Left renal cortex interstitium (tissue), 4 donors: ENCODE measurements around the gene SPATA13. TPM values are rescaled to one million over a fixed set of nuclear protein-coding genes. Genes with fewer than 3 reads are reported as not detected.
"Not testable (repeated sequence)": the region's sequence is repeated elsewhere in the genome, so short reads cannot be mapped to it uniquely, and the experiment has no call there.

Source experiments
- DNase-seq, 4 donors: peaks; one replicate each; pipeline ENCODE4 v3.0.0-alpha.2; 2013; ENCODE audit warnings: low read depth in 4 of 4, low spot score in 2 of 4, missing footprints in 1 of 4
- polyA plus RNA-seq, 4 donors: library from polyadenylated mRNA; unstranded; fragments of 120-200 nt; gene quantifications; one replicate each; pipeline ENCODE4 v1.2.1, GENCODE V29; 2013; ENCODE audit not compliant: insufficient read length in 4 of 4

The SPATA13 gene
- polyA plus RNA-seq, 4 donors, result 44.4 to 67.6 (median 56.7) TPM

DNA sequence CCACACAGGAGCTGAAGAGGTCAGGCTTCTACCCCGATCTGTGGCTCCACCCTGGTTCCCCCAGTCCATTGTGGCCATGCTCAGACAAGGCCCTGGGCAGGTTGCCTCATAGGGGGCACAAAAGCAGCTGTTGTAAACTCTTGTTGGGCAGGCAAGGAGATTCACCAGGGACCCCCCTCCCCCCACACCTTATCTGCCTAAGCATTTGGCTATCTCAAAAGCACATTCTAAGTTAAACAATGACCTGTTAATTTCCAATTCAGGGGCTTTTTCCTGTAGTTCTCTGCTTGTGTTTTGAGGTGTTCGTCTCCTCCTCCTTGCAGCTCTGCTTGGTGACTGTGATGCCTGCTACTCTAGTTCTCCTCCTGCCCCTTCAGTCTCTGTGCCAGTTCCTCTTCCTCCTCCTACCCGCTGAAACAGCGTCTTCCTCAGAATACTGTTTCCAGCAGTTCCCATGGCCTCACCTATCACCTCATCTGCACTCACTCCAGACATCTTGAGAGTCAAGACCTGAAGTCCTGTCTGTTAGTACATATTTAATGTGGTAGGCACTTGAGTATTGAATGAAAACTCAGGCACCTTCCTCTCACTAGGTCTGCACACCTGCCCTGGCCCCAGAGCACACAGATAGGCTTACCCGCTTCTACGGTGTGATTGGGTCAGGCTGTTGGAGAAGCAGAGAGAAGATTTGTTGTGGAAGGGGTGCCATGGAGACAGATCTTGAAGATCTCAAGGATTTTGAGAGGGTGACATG, 31.7 kb downstream of the SPATA13 start:
- DNase-seq, result no peak

DNA sequence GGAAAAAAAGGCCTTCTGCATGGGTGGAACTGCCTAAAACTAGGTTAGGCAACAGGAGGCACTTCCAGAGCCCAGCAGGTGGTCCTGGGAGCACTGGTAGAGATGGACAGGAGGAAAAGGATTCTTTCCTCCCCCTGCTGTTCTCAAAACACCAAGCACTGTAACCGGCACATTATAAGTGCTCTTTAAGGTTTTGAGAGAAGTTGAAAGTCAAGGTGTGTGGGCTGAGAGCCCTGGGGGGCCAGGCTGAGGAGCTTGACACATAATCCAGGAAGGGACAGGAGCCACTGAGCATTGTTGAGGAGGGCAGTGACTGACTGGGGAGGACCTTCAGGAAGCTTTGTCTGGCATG, 32.3 kb downstream of the SPATA13 start:
- DNase-seq, result no peak

DNA sequence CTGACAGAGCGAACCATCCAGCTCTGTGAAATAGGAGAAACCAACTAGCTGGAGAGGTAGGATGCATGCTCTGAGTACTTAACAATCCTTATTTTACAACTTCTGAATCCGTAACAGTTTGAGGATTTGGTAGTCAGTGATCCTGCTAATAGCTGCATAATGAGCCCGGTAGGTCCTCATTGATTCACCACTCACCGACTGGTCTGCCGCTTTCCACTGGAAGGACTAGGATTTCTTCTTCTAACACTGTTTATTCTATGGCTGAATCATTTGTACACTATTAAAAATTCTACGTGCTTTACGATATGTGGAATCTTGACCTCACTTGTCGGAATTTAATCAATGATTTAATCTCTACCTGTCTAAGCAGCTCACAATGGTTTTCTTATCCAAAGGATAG, 33.9 kb downstream of the SPATA13 start:
- DNase-seq, result no peak

DNA sequence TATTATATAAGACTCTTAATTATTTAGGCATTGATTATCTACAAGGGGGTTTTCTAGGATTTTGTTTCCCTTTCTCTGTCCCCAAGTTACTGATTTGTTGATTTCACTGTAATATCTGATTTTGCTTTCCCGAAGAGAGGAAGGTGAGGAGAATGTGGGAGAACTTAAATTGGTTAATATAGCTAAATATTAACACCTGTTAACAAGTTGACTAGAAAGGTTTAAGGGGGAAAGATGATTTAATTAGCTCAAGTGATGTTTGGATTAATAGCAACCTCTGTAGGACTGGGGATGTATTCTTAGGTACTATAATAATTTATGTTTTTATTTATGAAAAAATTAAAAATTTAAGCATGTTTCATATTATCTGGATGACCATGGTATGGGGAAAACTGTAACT, 35.1 kb downstream of the SPATA13 start:
- no peak for DNase-seq

DNA sequence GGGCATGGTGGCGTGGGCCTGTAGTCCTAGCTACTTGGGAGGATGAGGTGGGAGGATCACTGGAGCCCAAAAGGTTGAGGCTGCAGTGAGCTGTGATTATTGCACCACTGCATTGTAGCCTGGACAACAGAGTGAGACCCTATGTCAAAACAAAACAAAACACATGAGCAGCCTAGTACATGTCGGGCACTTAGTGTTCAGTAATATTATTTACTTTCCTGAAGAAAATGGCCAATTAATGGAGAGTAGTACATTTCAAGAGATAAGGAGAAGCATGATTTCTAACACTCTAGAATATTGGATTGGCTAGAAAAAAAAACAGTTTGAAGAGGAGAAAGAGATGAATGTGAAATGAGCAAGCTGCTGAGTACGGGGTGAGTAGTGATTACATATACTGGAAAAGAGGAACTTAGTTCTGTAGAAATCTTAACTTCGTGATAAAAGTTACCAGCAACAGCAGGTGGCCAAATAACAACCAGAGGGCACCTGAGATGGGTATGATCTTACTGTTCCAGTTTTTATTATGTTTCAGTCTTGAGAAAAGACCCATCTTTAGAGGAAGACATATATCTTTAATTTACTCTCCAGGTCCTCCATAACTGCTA, 36.2 kb downstream of the SPATA13 start:
- no peak for DNase-seq

DNA sequence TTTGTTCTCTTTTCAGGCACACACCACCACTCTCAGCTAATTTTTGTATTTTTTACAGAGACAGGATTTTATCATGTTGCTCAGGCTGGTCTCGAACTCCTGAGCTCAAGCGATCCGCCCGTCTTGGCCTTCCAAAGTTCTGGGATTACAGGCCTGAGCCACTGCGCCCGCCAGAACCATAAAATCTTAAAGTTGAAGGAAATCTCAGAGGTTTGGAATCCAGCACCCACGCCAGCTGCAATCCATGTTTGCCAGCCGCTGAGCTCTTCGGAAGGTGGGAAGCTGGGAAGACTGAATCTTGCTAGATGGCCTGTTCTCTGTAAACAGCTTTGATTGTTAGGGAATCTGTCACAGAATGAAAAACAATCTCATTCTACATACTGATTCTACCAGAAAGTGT, 38.5 kb downstream of the SPATA13 start:
- DNase-seq, result no peak

DNA sequence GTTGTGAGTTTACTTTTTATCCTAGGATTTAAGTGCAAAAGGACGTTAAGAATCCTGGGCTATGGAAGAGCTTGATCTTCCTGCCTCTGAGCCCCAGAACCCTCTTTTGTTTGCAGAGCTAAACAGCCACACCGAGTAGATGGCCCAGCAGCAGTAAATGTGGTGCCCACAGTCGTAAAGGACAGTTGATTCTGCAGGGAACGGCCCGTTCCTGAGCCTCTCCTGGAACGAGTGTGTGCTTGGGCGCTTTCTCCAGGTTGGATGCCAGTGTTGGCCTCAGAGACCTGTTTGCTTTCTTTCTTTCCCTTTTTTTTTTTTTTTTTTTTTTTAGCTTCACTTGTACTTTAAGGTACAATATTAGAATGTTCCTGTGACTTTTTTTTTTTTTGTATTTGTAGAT, 41.7 kb downstream of the SPATA13 start:
- DNase-seq, result no peak

DNA sequence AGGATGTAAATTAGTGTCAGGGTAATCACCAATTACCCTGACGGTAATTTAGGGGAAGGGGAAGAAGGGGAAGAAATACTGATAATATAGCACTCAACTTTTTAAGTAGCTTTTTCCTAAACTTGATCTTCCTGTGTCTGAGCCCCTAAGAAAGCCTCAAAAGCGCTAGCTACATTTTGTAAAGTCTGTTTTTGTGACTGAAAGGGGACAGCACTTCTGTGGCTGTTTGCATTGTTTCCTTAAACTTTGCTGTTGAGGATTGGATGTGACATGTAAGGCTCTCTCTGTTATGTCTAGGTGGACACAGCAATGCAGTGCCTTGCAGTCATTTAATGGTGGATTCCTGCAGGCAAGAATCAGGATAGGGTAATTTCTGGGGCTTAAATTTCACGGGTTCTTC, 42.8 kb downstream of the SPATA13 start:
- no peak for DNase-seq

DNA sequence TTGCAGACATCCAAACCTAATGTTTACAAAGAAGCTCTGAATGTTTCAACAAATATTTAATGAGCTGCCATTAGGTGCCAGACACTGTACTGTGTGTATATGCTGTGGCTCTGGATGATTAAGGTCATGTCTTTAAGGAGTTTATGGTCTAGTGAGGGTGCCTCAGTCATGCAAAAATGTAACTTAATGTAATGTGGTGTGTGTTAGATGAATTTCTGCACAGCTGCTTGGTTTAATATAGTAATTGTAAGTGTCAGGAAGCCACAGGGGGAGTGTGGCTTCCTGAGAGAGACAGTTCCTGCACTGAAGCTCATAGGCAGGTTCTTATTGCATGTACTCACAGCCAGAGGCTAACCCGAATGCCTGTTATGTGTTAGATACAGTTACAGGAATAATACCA, 43.3 kb downstream of the SPATA13 start:
- no peak for DNase-seq

DNA sequence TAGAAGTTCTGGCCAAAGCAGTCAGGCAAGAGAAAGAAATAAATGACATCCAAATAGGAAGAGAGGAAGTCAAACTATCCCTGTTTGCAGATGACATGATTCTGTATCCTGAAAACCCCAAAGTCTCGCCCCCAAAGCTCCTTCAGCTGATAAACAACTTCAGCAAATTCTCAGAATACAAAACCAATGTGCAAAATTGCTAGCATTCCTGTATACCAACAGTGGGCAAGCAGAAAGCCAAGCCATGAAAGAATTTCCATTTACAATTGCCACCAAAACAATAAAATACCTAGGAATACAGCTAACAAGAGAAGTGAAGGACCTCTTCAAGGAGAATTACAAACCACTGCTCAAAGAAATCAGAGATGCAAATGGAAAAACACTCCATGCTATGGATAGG, 44.6 kb downstream of the SPATA13 start:
- not testable (repeated sequence) for DNase-seq

DNA sequence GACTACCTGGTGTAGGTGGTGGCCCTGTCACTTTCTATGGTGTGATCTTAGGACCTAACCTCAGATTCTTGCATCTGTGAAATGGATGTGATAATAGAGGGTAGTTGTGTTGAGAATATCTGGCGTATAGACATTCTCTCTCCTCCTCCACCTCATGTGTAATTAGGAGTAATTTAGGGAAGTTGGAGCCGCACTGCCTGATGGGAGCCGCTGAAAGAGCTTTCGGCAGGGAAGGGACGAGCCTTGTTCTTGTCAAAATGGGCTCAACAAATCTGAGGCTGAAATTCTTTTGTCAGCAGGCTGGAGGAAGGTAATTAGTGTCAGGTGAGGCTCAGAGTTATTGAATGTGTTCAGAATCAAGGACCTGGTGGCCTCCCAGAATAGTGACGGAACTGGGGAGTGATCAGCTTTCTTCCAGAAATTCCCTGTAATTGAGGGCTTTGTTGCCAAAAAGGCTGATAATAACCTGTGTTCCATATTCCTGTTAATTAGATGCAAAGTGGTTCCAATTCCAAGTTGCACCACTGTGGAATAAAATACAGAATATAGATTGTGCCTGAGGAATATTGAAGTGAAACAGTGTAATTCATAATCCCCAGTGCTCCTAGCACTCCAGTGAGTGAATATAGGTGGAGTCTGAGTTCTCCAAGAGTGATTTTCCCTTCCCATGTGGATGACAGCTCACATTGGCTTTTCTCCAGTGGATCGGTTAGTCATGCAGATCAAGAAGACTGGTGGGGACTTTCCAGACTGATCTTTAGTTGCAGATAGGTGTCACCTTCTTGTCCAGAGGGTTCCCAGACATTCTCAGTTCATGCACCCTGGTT, 47.5 kb downstream of the SPATA13 start:
- DNase-seq, result no peak

DNA sequence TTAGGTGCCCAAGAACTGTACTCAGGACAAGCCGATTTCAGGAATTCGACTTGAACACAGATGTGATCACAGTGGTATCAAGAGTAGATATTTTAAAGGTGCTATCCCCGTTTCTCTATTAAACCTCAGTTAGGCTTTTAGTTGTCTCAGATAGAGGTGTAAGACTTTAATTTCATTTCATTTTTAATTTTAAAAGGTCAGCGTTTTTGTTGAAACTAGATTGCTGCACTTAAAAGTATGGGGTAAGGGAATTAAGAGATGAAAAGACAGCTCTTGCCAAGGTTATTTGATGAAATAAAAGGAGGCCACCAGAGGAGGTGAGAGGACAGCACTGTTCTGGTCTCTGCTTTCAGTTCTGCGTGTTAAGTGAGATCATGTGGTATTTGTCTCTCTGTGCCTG, 48.6 kb downstream of the SPATA13 start:
- DNase-seq, result no peak

DNA sequence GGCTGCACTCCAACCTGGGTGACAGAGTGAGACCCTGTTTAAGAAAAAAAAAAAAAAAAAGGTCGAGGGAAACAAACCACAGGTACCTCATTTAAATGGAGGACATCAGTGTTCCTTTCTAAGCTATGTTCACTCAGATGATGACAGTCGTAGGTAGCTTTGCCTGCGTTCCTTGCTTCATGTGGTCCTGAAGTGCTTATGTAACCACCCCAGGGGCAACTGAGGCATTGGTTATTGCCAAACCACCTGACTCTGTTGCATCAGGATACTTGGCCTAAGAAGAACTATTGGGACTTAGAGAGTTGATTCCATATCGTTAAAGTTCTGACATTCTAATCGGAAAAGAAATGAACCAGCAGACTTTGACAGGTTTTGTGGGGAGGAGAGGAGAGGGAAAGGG, 51.7 kb downstream of the SPATA13 start:
- no peak for DNase-seq

DNA sequence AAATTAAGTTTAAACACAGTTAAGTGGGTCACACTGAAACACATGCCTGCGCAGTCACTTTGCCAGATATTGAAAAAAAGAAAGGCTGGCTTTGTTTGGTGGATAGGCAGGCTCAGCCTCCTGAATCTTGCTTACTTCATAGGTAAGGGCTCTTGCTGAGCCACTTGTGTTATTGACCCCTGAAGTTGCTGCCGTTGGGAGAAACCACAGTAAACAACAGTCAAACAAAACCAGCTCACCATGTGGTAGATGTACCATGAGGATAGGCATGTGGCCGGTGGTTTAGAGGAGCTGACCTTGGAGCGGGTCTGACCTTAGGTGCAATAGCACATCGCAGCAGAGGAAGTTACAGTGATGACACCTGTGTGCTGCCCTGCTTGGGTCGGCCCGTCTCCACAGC, 52.2 kb downstream of the SPATA13 start:
- DNase-seq, result no peak

DNA sequence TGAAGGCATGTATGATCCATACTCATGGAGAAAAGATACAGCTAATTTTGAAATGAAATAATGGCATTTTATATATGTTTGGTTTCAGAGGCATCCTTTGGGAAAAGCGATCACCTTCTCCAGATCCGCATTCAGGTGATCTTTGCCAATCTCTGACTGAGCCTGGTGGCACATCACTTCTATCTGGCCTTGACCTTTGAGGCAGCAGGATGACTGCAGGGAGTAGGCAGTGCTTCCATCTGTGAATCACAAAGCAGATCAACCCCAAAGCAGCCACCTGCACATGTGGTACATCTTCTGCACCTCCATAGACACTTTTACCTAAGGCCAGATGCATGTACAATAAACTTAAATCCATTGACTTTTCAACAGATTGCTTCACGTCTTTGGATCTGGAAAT, 53.4 kb downstream of the SPATA13 start:
- no peak for DNase-seq

DNA sequence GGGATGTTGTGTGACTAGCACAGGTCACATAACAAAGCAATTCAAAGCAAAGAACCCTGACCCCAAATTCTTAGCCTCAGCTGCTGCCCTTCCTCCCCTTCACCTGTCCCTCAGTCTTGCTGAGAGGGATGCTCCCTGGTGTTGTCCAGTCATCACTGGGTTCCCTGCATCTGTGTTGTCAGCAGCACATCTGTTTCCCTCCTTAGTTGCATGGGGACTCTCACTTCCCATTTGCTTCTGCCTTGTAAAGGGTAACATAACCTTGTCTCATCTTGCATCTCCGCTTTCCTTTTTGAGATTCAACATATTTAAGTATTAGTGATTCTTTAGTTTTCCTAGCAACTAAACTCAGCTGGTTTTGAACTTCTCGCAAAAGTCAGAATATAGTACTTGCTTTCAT, 54.0 kb downstream of the SPATA13 start:
- DNase-seq, result no peak

DNA sequence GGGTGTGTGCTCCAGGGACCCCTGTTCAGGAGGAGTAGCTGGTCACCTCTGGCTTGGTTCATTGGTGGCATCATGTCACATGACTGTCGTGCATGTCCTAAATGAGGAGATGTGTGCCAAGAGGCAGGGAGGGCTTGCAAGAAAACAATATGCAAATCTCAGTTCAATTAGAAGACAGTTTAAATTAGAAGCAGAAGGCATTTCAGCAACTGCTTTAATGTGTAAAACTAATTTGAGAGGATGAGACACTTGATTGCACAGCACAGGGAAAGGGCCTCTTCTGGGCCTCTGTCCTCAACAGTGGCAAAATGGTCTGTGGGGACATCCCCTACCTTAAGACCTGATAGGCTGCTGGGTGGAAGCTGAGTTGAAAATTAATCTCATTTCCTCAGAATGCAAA, 54.6 kb downstream of the SPATA13 start:
- no peak for DNase-seq

DNA sequence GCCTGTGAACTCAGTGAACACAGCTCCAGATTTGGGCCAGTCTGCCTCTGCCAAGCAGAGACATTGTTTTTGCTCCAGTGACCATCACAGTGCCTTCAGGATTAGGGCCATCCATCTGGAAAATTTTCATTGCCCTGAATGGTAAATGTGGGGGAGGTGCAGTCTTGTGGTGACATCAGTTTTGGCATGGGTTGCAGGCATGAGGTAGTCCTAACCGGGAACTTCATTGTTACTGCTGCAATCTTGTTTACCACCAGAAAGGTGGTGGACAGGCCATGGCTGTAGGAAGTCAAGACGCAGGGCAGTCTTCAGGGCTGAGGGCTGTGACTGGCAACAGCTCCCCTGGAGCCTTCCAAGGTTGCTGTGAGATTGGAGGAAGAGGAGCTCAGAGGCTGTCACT, 55.2 kb downstream of the SPATA13 start:
- no peak for DNase-seq

DNA sequence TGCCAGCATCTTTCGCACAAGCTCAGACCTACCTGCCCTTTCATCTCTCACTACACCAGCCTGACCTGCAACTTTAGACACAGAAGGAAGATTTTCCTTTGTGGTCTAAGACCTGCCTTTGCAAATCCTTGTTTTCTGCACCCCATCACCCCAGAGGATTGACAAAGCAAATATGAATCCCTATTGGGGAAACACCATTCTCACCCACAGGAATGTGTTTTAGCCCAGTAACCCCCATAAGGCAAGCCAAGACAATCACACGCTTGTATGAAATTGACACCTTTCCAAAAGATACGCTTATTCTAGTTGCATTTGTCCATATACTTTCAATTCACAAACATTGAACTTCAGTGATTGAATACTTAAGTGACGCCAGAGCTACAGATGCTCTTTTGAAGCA, 55.7 kb downstream of the SPATA13 start:
- no peak for DNase-seq

DNA sequence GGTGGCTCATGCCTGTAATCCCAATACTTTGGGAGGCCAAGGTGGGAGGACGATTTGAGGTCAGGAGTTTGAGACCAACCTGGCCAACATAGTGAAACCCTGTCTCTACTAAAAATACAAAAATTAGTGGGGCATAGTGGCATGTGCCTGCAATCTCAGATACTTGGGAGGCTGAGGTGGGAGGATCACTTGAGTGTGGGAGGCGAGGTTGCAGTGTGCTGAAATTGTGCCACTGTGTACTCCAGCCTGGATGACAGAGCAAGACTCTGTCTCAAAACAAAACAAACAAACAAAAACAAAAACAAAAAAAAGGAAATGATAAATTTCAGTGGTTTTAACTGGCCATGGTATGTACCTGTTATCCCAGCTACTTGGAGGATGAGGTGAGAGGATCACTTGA, 56.3 kb downstream of the SPATA13 start:
- not testable (repeated sequence) for DNase-seq

DNA sequence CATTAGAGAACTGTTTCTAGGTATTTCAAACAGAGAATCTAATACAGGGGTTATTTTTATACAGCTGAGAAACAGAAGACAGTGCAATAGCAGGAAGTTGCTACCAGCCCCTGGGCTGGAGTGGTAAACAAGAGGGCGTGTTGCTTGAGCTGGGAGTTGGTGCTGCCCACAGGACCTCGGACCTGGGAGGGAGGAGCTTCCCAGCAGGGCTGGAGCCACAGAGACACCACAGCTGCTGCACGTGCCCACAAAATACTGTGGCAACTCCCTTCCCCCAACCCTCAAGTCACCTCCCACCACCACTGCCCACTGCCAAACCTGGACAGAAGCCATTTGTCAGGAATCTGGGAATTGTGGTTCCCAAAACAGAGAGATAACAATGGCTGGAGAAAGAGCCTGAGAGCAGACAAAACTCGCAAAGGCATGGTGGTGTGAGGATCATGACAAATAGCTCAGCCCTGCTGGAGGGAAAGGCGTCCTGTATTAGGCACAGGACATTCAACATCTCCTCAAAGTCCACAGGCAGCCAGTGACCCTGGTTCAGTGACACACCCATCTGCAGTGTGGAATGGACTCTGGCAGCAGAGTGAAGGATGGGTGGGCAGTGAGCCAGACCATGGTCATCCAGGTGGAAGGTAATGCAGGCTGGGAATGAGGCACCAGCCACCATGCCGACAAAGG, 57.2 kb downstream of the SPATA13 start:
- no peak for DNase-seq
